ENCODE measurements around the gene MAGI1.

Gene MAGI1

DNA sequence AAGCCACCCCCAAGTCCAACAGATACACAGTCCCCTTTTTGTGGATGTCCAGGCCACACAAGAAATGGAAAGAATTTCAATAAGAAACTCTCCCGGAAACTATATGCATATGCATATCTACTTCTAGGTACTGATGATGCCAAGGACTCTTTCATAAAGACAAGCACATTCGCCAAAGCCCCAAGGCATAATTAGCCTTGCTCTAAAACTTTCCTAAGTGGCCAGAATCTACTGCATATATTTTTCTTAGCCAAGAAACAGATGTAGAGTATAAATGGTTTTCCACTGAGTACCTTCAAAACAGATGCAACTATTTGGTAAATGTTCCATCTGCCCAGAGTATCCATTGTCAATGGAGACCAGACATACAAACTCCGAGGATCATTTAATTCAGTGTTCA is 73.9 kb downstream of the MAGI1 start:
- H3K23ac ChIP-seq (ENCODE audit: low read length in 2 of 2), result no peak overlapping the region
- no peak overlapping the region for H3K4me3 ChIP-seq (ENCODE audit: insufficient read depth in 1 of 2, low read depth in 1 of 2, low read length in 2 of 2)
- no peaks in the 10 kb centered on the region for H3K36me3 ChIP-seq (ENCODE audit: control insufficient read depth in 1 of 2, insufficient read depth in 2 of 2, low read depth in 1 of 2, low read length in 2 of 2)
- H2BK5ac ChIP-seq (ENCODE audit: low read depth, low read length, poor library complexity, severe bottlenecking), result no peak overlapping the region
- H3K14ac ChIP-seq (ENCODE audit: low read length in 2 of 2), result no peak overlapping the region
- WGBS, result 93% methylated on average over 3 of the region's 3 CpGs
- H2AK5ac ChIP-seq (ENCODE audit: low read length, severe bottlenecking), result peak overlapping the region; percentile 90
- H2AFZ ChIP-seq (ENCODE audit: low read depth, low read length), result no peak overlapping the region
- no peaks in the 10 kb centered on the region for H3K9me3 ChIP-seq (ENCODE audit: control insufficient read depth, low read length)
- no peak overlapping the region for H3K18ac ChIP-seq (ENCODE audit: low read depth in 1 of 2, low read length in 2 of 2)
- H3K4ac ChIP-seq (ENCODE audit: low read depth in 1 of 2, low read length in 2 of 2), result no peak overlapping the region
- no peak overlapping the region for H3K4me2 ChIP-seq (ENCODE audit: low read length, poor library complexity, severe bottlenecking)
- peaks cover 5% of the 10 kb centered on the region for H3K4me1 ChIP-seq (ENCODE audit: control insufficient read depth, insufficient read depth, low read depth, low read length)
- no peak overlapping the region for H4K8ac ChIP-seq (ENCODE audit: low read length)
- H2BK15ac ChIP-seq (ENCODE audit: low read depth, poor library complexity, severe bottlenecking), result no peak overlapping the region
- H4K91ac ChIP-seq (ENCODE audit: low read length), result no peak overlapping the region
- H3K27ac ChIP-seq (ENCODE audit: low read length, poor library complexity, severe bottlenecking), result no peak overlapping the region
- H2BK12ac ChIP-seq (ENCODE audit: low read length in 2 of 2), result no peak overlapping the region
- DNase-seq, result no peak
- no peak overlapping the region for H2BK120ac ChIP-seq (ENCODE audit: low read depth, low read length)
- peaks cover 30% of the 10 kb centered on the region for H3K79me1 ChIP-seq (replicated peaks; ENCODE audit: low read length, poor library complexity, severe bottlenecking)
- H3K27me3 ChIP-seq (ENCODE audit: control insufficient read depth in 1 of 2, insufficient read depth in 1 of 2, low read length in 2 of 2), result no peaks in the 10 kb centered on the region
- no peak overlapping the region for H3K9ac ChIP-seq (ENCODE audit: low read length)

DNA sequence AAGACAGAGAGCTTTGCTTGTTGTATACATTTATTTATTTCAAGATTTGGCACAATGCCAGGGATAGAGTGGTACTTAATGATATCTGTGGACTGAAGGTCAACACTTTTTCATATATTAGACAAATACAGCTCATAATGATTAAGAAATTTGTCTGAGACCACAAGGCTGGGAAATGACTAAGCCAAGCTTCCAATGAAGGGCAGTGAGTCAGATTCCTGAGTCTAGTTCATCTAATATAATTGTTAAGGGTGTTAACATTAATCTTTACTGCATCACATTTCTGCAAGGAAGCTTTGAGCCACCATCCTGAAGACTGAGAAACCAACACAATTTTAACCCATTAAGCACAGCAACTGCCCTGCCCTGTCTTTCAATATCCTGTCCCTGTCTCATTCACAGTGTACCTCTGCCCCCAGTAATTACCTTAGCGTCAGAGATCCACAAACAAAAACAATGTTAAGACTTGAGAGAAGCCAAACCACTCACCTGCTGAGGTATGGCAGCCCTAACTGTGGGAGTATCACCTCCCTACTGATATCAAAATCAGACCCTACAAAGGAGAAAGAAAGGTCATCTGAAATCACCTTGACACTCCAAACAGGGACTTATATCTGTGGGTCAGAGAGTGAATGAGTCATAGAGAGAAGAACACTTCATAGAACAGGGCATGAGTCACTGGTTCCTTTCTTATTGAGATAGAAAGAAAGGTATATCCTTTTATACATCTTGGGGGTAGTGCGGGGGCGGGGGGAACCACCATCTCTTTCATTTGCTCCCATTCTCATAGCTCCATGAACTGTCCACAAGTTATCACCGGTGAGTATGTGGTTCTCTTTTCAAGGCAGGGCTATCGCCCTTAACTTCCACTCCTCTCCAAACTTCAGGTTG is 74.7 kb downstream of the MAGI1 start:
- Histone ChIP-seq H2AK5ac (ENCODE audit: low read length, severe bottlenecking) (peak overlapping the region; percentile 90), H4K91ac (ENCODE audit: low read length) (no peak overlapping the region), H3K27ac (ENCODE audit: low read length, poor library complexity, severe bottlenecking) (peak overlapping the region; percentile 87), H4K8ac (ENCODE audit: low read length) (no peak overlapping the region), H2BK12ac (ENCODE audit: low read length in 2 of 2) (peak overlapping the region; percentile 42 to 78), H3K9me3 (ENCODE audit: control insufficient read depth, low read length) (no peaks in the 10 kb centered on the region), H3K14ac (ENCODE audit: low read length in 2 of 2) (no peak overlapping the region), H3K9ac (ENCODE audit: low read length) (no peak overlapping the region), H3K4ac (ENCODE audit: low read depth in 1 of 2, low read length in 2 of 2) (no peak overlapping the region), H3K4me1 (ENCODE audit: control insufficient read depth, insufficient read depth, low read depth, low read length) (peaks cover 5% of the 10 kb centered on the region), H3K79me1 (replicated peaks; ENCODE audit: low read length, poor library complexity, severe bottlenecking) (peaks cover 29% of the 10 kb centered on the region), H2BK120ac (ENCODE audit: low read depth, low read length) (no peak overlapping the region), H3K23ac (ENCODE audit: low read length in 2 of 2) (no peak overlapping the region), H3K4me2 (ENCODE audit: low read length, poor library complexity, severe bottlenecking) (peak overlapping the region; percentile 37), H3K4me3 (ENCODE audit: insufficient read depth in 1 of 2, low read depth in 1 of 2, low read length in 2 of 2) (peak overlapping the region in 1 of 2 experiments; percentile 10), H3K27me3 (ENCODE audit: control insufficient read depth in 1 of 2, insufficient read depth in 1 of 2, low read length in 2 of 2) (no peaks in the 10 kb centered on the region), H2BK15ac (ENCODE audit: low read depth, poor library complexity, severe bottlenecking) (no peak overlapping the region), H2BK5ac (ENCODE audit: low read depth, low read length, poor library complexity, severe bottlenecking) (no peak overlapping the region), H3K36me3 (ENCODE audit: control insufficient read depth in 1 of 2, insufficient read depth in 2 of 2, low read depth in 1 of 2, low read length in 2 of 2) (no peaks in the 10 kb centered on the region), H3K18ac (ENCODE audit: low read depth in 1 of 2, low read length in 2 of 2) (peak overlapping the region in 1 of 2 experiments; percentile 5), H2AFZ (ENCODE audit: low read depth, low read length) (no peak overlapping the region)
- 55% methylated on average over 5 of the region's 5 CpGs for WGBS
- peak; percentile 91 for DNase-seq

DNA sequence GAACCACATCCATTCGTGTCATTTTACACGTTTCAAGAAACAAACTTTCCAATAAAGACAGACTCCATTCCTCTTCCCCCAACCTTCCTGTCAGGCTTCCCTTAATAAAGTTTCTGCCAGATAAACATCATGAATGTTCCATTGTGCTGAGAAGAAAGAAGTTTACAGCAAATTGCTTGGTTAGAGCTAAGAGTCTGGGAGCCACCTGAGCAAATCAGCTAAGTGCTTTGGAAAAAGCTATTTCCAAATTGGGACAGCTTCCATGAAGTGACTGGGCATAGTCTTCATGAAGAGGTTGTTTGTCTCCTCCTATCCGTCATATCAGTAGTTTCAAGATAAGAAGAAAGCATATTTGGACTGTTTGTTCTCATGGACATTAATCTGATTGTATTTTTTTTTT is 77.0 kb downstream of the MAGI1 start:
- Histone ChIP-seq H3K79me1 (replicated peaks; ENCODE audit: low read length, poor library complexity, severe bottlenecking) (peaks cover 27% of the 10 kb centered on the region), H2AK5ac (ENCODE audit: low read length, severe bottlenecking) (no peak overlapping the region), H3K4me2 (ENCODE audit: low read length, poor library complexity, severe bottlenecking) (no peak overlapping the region), H3K4ac (ENCODE audit: low read depth in 1 of 2, low read length in 2 of 2) (no peak overlapping the region), H2AFZ (ENCODE audit: low read depth, low read length) (no peak overlapping the region), H3K14ac (ENCODE audit: low read length in 2 of 2) (no peak overlapping the region), H3K27me3 (ENCODE audit: control insufficient read depth in 1 of 2, insufficient read depth in 1 of 2, low read length in 2 of 2) (no peaks in the 10 kb centered on the region), H3K18ac (ENCODE audit: low read depth in 1 of 2, low read length in 2 of 2) (no peak overlapping the region), H2BK120ac (ENCODE audit: low read depth, low read length) (no peak overlapping the region), H3K4me3 (ENCODE audit: insufficient read depth in 1 of 2, low read depth in 1 of 2, low read length in 2 of 2) (no peak overlapping the region), H2BK15ac (ENCODE audit: low read depth, poor library complexity, severe bottlenecking) (no peak overlapping the region), H2BK5ac (ENCODE audit: low read depth, low read length, poor library complexity, severe bottlenecking) (no peak overlapping the region), H3K23ac (ENCODE audit: low read length in 2 of 2) (no peak overlapping the region), H3K27ac (ENCODE audit: low read length, poor library complexity, severe bottlenecking) (no peak overlapping the region), H3K36me3 (ENCODE audit: control insufficient read depth in 1 of 2, insufficient read depth in 2 of 2, low read depth in 1 of 2, low read length in 2 of 2) (no peaks in the 10 kb centered on the region), H4K8ac (ENCODE audit: low read length) (no peak overlapping the region), H2BK12ac (ENCODE audit: low read length in 2 of 2) (no peak overlapping the region), H3K9ac (ENCODE audit: low read length) (no peak overlapping the region), H3K4me1 (ENCODE audit: control insufficient read depth, insufficient read depth, low read depth, low read length) (peaks cover 5% of the 10 kb centered on the region), H4K91ac (ENCODE audit: low read length) (no peak overlapping the region), H3K9me3 (ENCODE audit: control insufficient read depth, low read length) (no peaks in the 10 kb centered on the region)
- WGBS, result 100% methylated on average over 3 of the region's 3 CpGs
- DNase-seq, result no peak

DNA sequence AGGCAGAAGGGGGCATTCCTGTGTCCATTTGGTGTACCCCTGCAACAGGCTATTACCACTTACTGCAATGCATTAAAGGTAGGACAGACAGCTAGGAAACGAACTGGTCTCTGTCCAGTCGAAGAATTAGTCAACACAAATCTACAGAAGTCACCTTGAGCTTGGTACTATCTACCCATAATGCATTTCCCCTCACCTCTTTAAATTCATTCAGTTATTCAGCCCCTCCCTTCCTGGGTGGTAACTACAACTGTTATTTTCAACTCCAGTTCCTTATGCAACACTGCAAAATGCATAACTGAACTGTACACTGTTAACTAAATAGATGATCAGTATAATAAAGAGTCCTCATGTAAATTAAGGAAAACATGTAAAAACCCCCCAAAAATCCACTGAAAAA is 77.6 kb downstream of the MAGI1 start:
- H3K79me1 ChIP-seq (replicated peaks; ENCODE audit: low read length, poor library complexity, severe bottlenecking), result peaks cover 27% of the 10 kb centered on the region
- no peak overlapping the region for H2BK5ac ChIP-seq (ENCODE audit: low read depth, low read length, poor library complexity, severe bottlenecking)
- no peak overlapping the region for H3K14ac ChIP-seq (ENCODE audit: low read length in 2 of 2)
- H3K4me2 ChIP-seq (ENCODE audit: low read length, poor library complexity, severe bottlenecking), result no peak overlapping the region
- H3K23ac ChIP-seq (ENCODE audit: low read length in 2 of 2), result no peak overlapping the region
- DNase-seq, result no peak
- no peaks in the 10 kb centered on the region for H3K9me3 ChIP-seq (ENCODE audit: control insufficient read depth, low read length)
- H3K36me3 ChIP-seq (ENCODE audit: control insufficient read depth in 1 of 2, insufficient read depth in 2 of 2, low read depth in 1 of 2, low read length in 2 of 2), result no peaks in the 10 kb centered on the region
- H2BK12ac ChIP-seq (ENCODE audit: low read length in 2 of 2), result no peak overlapping the region
- H3K4me1 ChIP-seq (ENCODE audit: control insufficient read depth, insufficient read depth, low read depth, low read length), result peaks cover 5% of the 10 kb centered on the region
- H3K9ac ChIP-seq (ENCODE audit: low read length), result no peak overlapping the region
- H3K4ac ChIP-seq (ENCODE audit: low read depth in 1 of 2, low read length in 2 of 2), result no peak overlapping the region
- H3K18ac ChIP-seq (ENCODE audit: low read depth in 1 of 2, low read length in 2 of 2), result no peak overlapping the region
- no peaks in the 10 kb centered on the region for H3K27me3 ChIP-seq (ENCODE audit: control insufficient read depth in 1 of 2, insufficient read depth in 1 of 2, low read length in 2 of 2)
- H2BK15ac ChIP-seq (ENCODE audit: low read depth, poor library complexity, severe bottlenecking), result no peak overlapping the region
- H2BK120ac ChIP-seq (ENCODE audit: low read depth, low read length), result no peak overlapping the region
- no peak overlapping the region for H3K27ac ChIP-seq (ENCODE audit: low read length, poor library complexity, severe bottlenecking)
- WGBS, result 95% methylated on average over 2 of the region's 2 CpGs
- H4K91ac ChIP-seq (ENCODE audit: low read length), result no peak overlapping the region
- no peak overlapping the region for H2AK5ac ChIP-seq (ENCODE audit: low read length, severe bottlenecking)
- no peak overlapping the region for H3K4me3 ChIP-seq (ENCODE audit: insufficient read depth in 1 of 2, low read depth in 1 of 2, low read length in 2 of 2)
- no peak overlapping the region for H4K8ac ChIP-seq (ENCODE audit: low read length)
- H2AFZ ChIP-seq (ENCODE audit: low read depth, low read length), result no peak overlapping the region
